IPS-11a (cell line): ENCODE results near the gene CRPPA.
"Not testable (repeated sequence)": the region's sequence is repeated elsewhere in the genome, so short reads cannot be mapped to it uniquely, and the experiment has no call there.

Experiments
- H3K4me3 ChIP-seq: one replicate; pipeline ENCODE4 v1.5.1; 2013; ENCODE audit warnings: low read depth, low read length, control low read depth

The CRPPA gene

GRCh38 chr7:16421333-16422102 lies at the start of gene CRPPA:
Gene CRPPA (minus strand): TSS chr7:16421538. CDS start chr7:16421322, 216 bp downstream.
- H3K4me3 ChIP-seq, result peak within 1 kb of the TSS; percentile 56

DNA sequence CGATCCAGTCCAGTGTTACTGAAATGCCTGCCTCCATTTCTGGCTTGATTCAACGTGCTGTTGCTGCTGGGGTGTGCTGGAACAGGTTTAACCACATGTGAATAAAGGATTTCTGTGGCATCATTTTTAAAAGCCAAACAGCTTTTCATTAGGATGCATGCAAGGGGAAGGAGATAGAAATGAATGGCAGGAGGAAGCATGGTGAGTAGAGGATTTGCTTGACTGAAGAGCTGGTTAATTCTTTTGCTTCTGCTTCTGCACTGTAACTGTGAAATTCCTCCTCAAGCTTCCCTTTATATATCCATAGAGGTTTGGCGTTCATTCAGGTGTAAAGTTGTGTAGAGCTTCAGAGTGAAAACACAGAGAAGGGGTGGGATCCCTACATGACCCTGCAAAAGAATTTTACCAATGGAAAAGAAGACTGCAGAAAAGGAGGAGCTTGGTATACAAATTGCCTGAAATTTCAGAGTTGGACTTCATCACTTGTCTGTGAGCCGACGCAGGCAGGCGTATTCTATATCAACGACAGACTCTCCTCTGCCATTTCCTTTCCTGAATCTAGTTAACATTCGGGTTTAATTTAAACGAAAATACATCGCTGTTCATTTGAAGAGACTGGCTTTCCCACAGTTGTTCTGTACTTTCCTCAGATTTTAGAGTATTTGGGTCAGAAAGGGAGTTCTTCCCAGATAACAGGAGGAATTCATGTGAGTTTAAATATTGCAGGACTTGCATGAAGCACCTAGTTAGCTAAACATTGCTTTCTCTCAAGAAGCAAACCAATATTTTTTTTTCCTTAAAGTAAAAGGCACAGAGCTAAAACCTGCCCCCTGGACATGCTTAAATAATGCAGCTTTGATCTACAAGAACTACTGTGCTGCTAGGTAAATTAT lies 44.4 kb upstream of the CRPPA start, which contains the start of gene SOSTDC1:
Gene SOSTDC1 (minus strand): TSS at position 270 of the 893 bp plus-strand sequence. CDS start 70 bp downstream, at position 200.
- no peak within 1 kb of the TSS for H3K4me3 ChIP-seq

GRCh38 chr7:16463949-16464715 lies 42.8 kb upstream of the CRPPA start:
- H3K4me3 ChIP-seq, result no peak overlapping the region

DNA sequence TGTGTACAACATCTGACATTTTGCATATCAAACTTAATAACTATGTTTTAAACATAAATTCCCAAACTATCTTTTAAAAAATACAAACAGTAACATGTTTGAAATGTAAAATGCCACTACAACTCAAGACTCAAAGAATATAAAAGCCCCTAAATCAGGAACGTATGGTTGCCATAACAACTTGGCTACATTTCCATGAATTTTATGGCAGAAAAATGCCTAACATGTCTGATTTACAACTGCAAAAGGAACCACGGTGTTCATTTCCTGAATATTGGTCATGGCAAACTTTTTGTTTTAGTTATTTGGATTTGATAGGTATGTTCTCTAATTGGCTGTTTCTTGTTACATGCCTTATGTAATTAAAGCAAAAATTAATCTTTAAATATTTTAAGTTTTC lies 42.2 kb upstream of the CRPPA start:
- H3K4me3 ChIP-seq, result no peak overlapping the region

- H3K4me3 ChIP-seq, result no peak overlapping the region
Measured at GRCh38 chr7:16462431-16462889, 41.1 kb upstream of the CRPPA start.

DNA sequence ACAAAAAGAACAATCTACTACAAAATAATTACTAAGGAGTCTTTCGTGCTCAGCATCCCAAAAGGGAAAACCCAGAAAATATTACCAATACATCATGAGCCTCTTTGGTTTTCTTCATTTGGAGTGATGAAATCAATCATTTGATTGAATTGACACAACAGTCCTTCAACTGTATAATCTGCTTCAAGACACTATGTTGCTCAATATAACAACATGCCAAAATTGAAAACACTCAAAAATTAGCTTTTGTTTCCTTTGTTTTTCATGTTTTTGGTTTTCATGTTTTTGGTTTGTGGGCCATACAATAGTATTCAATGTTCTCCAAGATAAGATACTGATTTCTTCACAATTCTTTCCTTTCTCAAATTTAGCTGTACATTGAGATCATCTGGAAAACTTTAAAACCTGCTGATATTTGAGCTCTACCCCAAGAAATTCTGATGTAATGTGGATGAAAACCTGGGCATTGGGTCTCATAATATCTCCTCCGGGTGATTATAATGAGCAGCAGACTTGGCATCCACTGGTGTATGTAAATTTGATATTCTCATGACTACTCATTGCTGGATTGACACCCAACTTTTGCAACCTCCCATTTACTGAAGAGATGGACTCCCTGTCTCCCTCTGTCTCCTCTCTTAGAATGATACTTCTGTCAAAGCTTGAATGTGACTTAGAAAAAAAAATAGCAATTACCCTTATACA lies 39.6 kb upstream of the CRPPA start:
- H3K4me3 ChIP-seq, result no peak overlapping the region

- not testable (repeated sequence) for H3K4me3 ChIP-seq
Measured at GRCh38 chr7:16456303-16456702, 35.0 kb upstream of the CRPPA start.

DNA sequence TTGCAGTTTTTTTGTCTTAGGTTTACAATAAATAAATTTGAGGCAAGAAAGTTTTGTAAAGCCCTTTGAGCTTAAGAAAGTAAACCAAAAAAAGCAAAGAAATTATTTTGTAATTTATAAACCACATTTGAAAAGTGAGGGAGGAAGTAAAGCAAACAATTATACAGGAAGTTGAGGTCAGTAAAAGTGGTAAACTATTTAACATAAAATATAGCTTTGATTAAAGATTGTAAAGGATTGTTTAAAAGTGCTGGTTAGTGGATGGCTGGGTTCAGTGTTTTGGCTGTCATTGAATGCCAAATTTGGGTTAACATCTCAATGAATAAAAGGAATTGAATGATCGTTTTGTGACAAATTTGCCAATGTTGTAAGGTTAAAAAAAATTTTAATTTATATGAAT lies 34.3 kb upstream of the CRPPA start:
- H3K4me3 ChIP-seq, result no peak overlapping the region

DNA sequence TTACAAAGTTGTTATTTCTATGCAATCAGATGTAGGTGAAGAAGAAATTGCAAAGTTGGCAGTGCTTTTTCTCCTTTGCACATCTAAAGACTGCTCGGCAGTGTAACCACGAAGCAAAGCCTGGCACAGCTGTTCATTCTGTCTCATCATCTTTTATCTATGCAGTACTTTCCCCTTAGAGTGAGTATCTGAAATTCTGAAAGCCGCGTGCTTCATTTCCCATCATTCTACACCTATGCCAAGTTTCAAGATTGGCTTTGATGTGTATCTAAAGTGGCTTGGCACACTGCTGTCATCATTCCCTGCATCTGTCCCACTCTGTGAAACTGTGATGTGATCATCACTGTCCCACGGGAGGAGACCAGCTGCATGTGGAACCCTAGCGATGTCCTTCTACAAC lies 29.0 kb upstream of the CRPPA start:
- H3K4me3 ChIP-seq, result no peak overlapping the region

DNA sequence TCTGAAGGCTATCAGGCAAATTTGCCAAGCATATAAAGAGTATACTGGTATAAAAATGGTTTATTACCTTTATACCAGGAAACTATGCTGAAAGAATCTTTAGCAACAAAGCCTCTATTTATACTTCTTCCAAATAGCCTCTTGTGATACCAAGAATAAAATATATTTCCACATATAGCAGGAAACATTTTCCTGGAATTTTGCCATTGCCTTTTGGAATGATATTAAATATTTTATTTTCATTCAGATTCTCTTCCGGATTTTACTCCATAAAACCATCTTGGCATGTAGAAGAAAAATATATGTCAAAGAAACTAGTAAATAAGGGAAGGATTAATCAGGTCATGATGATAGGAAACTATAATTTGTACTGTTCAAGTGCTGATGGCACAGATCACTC lies 26.5 kb upstream of the CRPPA start:
- no peak overlapping the region for H3K4me3 ChIP-seq

- no peak overlapping the region for H3K4me3 ChIP-seq
Measured at GRCh38 chr7:16446508-16446907, 25.2 kb upstream of the CRPPA start.

DNA sequence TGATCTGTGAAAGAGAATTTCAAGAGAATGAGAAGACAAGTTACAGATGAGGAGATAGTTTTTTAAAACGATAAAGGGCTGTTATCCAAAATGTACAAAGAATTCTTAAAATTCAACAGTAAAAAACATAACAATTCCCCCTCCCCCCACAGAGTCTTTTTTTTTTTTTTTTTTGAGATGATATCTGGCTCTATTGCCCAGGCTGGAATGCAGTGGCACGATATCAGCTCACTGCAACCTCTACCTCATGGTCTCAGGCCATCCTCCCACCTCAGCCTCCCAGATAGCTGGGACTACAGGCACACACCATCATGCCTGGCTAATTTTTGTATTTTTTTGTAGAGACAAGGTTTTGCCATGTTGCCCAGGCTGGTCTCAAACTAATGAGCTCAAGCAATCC lies 22.5 kb upstream of the CRPPA start:
- H3K4me3 ChIP-seq, result not testable (repeated sequence)

- H3K4me3 ChIP-seq, result no peak overlapping the region
Measured at GRCh38 chr7:16438988-16439387, 17.6 kb upstream of the CRPPA start.

DNA sequence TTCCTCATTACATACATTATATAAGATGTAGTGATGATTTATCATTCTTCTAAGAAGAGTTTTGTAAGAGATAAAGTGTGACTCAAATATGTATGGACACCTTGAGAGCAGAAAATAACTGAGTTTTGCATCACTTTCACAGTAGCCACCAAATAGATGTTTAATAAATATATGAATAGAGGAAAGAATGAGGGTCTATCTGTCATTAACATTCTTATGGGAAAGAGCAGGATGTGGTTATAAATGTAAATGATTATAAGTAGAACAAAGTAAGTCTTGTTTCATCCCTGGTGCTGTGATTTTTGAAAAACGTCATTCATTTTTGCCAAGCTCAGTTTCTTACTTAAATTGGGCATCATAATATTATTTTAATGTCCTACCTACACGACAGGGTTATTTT lies 15.0 kb upstream of the CRPPA start:
- H3K4me3 ChIP-seq, result no peak overlapping the region

- no peak overlapping the region for H3K4me3 ChIP-seq
Measured at GRCh38 chr7:16433568-16434122, 12.3 kb upstream of the CRPPA start.

DNA sequence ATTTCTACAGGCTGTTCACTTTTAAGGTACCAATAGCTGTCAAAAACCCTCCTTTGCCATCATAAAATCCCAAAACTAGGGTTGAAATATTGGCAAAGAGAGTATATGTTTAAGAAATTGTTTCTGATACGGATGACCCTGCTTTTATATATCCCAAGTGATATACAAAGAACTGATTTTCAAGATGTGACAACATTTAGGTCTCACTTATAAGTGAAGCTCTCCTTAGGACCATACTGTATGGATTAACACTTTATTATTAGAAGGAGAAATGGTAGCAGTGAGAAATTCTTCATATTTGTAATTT lies 11.0 kb upstream of the CRPPA start:
- H3K4me3 ChIP-seq, result no peak overlapping the region

- no peak overlapping the region for H3K4me3 ChIP-seq
Measured at GRCh38 chr7:16431646-16432424, 10.5 kb upstream of the CRPPA start.

- no peak overlapping the region for H3K4me3 ChIP-seq
Measured at GRCh38 chr7:16430133-16430532, 8.8 kb upstream of the CRPPA start.

DNA sequence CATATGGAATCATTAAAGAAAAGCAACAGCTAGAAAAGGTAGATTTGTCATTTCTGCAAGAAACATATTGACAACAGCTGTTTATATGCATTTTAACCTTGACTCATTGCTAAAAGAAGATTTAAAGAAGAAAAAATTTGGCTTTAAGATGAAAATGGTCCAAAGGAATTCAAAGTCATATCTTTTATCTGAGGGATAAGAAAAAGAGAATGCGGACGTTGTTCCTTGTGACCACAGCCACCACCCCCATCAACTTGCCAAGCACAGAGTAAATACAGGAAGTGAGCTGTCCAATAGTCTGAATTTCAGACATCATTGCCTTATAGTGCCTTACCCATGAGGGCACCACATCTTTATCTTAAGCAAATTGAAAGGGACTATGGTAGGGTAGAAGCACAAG lies 7.3 kb upstream of the CRPPA start:
- no peak overlapping the region for H3K4me3 ChIP-seq

DNA sequence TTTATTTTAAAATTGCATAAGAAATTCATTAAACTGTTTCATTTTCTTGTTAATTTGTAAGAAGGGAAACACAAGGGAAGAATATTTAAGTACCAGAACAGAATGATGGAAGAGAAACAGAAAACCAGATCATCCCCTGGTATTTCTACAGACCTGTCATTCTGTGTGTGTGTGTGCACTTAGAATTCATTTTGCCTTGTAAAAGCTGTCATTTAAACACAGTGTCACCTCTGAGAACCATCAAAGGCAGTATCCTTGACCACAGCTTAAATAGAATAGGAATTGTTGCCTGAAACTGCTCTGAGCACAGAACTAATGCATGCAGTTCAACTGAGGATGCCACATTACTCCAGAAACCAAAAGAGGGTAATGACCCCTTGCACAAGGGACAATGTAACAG lies 6.8 kb upstream of the CRPPA start:
- H3K4me3 ChIP-seq, result no peak overlapping the region
